ENCODE data around the gene ATP10D. TPM values are rescaled to one million over a fixed set of nuclear protein-coding genes. Genes with fewer than 3 reads are reported as not detected.
A peak's percentile ranks its signal among the peaks of the same experiment; 100 is the strongest.

The ATP10D gene
- total RNA-seq, 6 experiments from 2014 or later, result 50.6 to 73.8 (median 55.4) TPM

GRCh38 chr4:47567511-47567910 is 82.4 kb downstream of the ATP10D start:
- DNase-seq, result no peak

DNA sequence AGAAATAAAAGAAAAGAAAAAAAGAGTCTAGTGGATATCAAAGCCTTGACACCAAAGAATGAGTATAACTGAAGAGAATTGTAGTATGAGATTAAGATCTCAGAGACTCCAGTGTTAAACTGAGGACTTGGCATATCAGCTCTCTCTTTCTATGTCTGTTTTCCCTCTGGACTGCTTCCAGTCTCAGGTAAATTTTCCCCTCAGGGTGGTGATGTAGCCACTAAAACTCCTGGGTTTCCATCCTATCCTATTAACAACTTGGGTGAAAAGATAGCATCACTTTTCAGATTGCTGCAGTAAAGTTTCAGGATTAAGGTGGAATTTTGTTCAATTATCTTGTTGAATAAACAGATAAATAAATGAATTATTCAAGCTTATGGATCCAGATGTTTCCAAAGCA is 85.7 kb downstream of the ATP10D start:
- Mint-ChIP-seq H3K9me3 (no peaks in the 10 kb centered on the region), H3K4me1 (ENCODE audit: low read depth) (peaks cover 26% of the 10 kb centered on the region), H3K4me3 (no peak overlapping the region), H3K27ac (no peak overlapping the region), H3K36me3 (ENCODE audit: low read depth) (peaks cover 44% of the 10 kb centered on the region), H3K27me3 (ENCODE audit: insufficient read depth) (no peaks in the 10 kb centered on the region; the same call in 1 of the 2 replicates)
- TF ChIP-seq CTCF (IDR thresholded peaks at IDR 0.05), result no peak
- DNase-seq, result no peak

More at GRCh38 chr4:47567511-47567910, 82.4 kb downstream of the ATP10D start:
- no peaks in the 10 kb centered on the region for H3K9me3 Mint-ChIP-seq
- no peak for TF ChIP-seq CTCF (IDR thresholded peaks at IDR 0.05)
- H3K27ac Mint-ChIP-seq, result peak overlapping the region; percentile 44
- H3K27me3 Mint-ChIP-seq (ENCODE audit: insufficient read depth), result no peaks in the 10 kb centered on the region; the same call in 1 of the 2 replicates
- peaks cover 40% of the 10 kb centered on the region for H3K36me3 Mint-ChIP-seq (ENCODE audit: low read depth)
- H3K4me3 Mint-ChIP-seq, result no peak overlapping the region
- peaks cover 48% of the 10 kb centered on the region for H3K4me1 Mint-ChIP-seq (ENCODE audit: low read depth)

DNA sequence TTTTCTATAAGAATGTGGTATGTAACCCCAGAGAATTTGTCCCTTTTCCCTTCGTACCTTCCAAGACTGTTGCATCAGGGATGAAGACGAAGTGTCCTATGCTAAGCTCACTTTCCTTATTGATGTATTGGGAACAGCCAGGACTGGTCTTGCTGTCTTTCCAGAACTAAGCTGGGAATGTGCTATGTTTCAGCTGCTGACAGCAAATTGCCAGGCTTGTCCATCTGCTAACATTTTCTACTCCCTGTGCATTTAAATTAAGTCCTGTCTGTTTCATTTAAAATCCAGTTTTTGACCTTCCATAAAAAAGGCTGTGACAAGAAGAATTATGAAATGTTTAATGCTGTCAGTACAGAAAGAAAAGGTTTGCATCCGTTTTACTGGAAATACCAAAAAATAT is 87.9 kb downstream of the ATP10D start:
- DNase-seq, result no peak
- H3K4me3 Mint-ChIP-seq, result no peak overlapping the region
- H3K36me3 Mint-ChIP-seq (ENCODE audit: low read depth), result peaks cover 54% of the 10 kb centered on the region
- H3K9me3 Mint-ChIP-seq, result no peaks in the 10 kb centered on the region
- no peak for TF ChIP-seq CTCF (IDR thresholded peaks at IDR 0.05)
- H3K27ac Mint-ChIP-seq, result no peak overlapping the region
- peaks cover 16% of the 10 kb centered on the region for H3K4me1 Mint-ChIP-seq (ENCODE audit: low read depth)
- H3K27me3 Mint-ChIP-seq (ENCODE audit: insufficient read depth), result no peaks in the 10 kb centered on the region; the same call in 1 of the 2 replicates

DNA sequence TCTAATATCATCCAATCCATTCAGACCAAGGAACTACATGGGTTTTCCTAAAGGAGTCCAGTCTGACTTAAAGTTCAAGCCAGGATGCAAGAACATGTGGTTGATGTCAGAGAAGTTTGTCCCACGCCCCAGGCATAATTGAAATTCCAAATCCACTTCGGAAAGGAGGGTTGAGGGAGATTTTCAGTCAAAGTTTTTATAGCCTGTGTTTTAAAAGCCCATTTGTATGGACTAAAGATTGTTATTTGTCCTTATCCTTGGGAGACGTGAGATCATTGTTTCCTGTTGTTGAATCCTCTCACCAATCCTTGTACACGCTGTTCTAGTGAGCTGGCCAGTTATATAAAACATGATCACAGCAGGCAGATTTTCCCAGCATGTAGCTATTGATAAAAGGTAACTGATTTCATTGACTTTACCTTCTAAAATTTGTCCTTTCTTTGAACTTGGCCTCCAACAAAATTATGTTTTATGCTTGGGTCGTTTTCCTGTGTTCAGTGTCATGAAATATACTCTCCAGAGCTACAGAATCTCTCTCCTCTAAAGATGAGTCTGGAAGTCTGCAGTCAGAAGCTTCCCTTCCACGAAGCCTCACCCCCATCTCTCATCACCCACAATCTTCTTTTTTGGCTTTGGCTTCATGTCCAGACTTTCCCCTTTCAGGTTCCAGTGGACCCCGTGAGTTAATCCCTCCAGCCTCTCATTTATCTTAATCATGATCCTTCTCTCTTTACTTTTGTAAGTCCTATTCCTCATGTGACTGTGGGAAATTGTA is 92.9 kb downstream of the ATP10D start:
- H3K4me3 Mint-ChIP-seq, result no peak overlapping the region
- peaks cover 56% of the 10 kb centered on the region for H3K36me3 Mint-ChIP-seq (ENCODE audit: low read depth)
- no peaks in the 10 kb centered on the region for H3K9me3 Mint-ChIP-seq
- DNase-seq, result peak; percentile 2
- H3K27ac Mint-ChIP-seq, result peak overlapping the region; percentile 2
- no peak for TF ChIP-seq CTCF (IDR thresholded peaks at IDR 0.05)
- H3K4me1 Mint-ChIP-seq (ENCODE audit: low read depth), result peaks cover 11% of the 10 kb centered on the region
- H3K27me3 Mint-ChIP-seq (ENCODE audit: insufficient read depth), result no peaks in the 10 kb centered on the region

- Mint-ChIP-seq H3K4me1 (ENCODE audit: low read depth) (peaks cover 11% of the 10 kb centered on the region), H3K27ac (no peak overlapping the region), H3K36me3 (ENCODE audit: low read depth) (peaks cover 55% of the 10 kb centered on the region), H3K4me3 (no peak overlapping the region), H3K9me3 (no peaks in the 10 kb centered on the region), H3K27me3 (ENCODE audit: insufficient read depth) (no peaks in the 10 kb centered on the region)
- no peak for DNase-seq
- TF ChIP-seq CTCF (IDR thresholded peaks at IDR 0.05), result no peak
Observed at GRCh38 chr4:47579235-47579634, 94.2 kb downstream of the ATP10D start.

Data from HFFc6 (cell line).